ENCODE measurements around the gene CHMP4A.
"Not testable (repeated sequence)": the region's sequence is repeated elsewhere in the genome, so short reads cannot be mapped to it uniquely, and the experiment has no call there.

Gene CHMP4A

GRCh38 chr14:24237463-24237955 is 24.2 kb upstream of the CHMP4A start:
- Mint-ChIP-seq H3K4me1 (peaks cover 62 to 73% of the 10 kb centered on the region in 2 donors), H3K4me3 (no peak overlapping the region), H3K9me3 (no peaks in the 10 kb centered on the region), H3K36me3 (peaks cover 53 to 63% of the 10 kb centered on the region in 2 donors), H3K27ac (peak overlapping the region; percentile 70), H3K27me3 (no peaks in the 10 kb centered on the region)
- no peak for DNase-seq
- ATAC-seq (replicated peaks) = no peak

GRCh38 chr14:24236689-24237462 is 23.6 kb upstream of the CHMP4A start:
- Mint-ChIP-seq H3K4me3 (no peak overlapping the region), H3K9me3 (no peaks in the 10 kb centered on the region), H3K4me1 (peaks cover 60 to 73% of the 10 kb centered on the region in 2 donors), H3K27me3 (no peaks in the 10 kb centered on the region), H3K27ac (peak overlapping the region; percentile 70), H3K36me3 (peaks cover 47 to 61% of the 10 kb centered on the region in 2 donors)
- no peak for DNase-seq
- no peak for ATAC-seq (replicated peaks)

GRCh38 chr14:24235804-24236688 is 22.8 kb upstream of the CHMP4A start:
- DNase-seq = no peak

GRCh38 chr14:24234095-24235005 is 21.1 kb upstream of the CHMP4A start:
- ATAC-seq (replicated peaks) (no peak), DNase-seq (no peak)
- no peaks in the 10 kb centered on the region for H3K9me3 Mint-ChIP-seq
- H3K27me3 Mint-ChIP-seq = no peaks in the 10 kb centered on the region
- peaks cover 42 to 54% of the 10 kb centered on the region in 2 donors for H3K4me1 Mint-ChIP-seq
- H3K36me3 Mint-ChIP-seq = peaks cover 35 to 45% of the 10 kb centered on the region in 2 donors
- peak overlapping the region; percentile 21 to 28 for H3K4me3 Mint-ChIP-seq
- H3K27ac Mint-ChIP-seq = peak overlapping the region; percentile 33

More at GRCh38 chr14:24235804-24236688, 22.8 kb upstream of the CHMP4A start:
- Mint-ChIP-seq H3K4me3 (no peak overlapping the region), H3K27ac (peak overlapping the region; percentile 74), H3K27me3 (no peaks in the 10 kb centered on the region), H3K4me1 (peaks cover 58 to 71% of the 10 kb centered on the region in 2 donors), H3K36me3 (peaks cover 45 to 59% of the 10 kb centered on the region in 2 donors), H3K9me3 (no peaks in the 10 kb centered on the region)
- ATAC-seq (replicated peaks) = no peak

GRCh38 chr14:24233538-24233866 is 20.2 kb upstream of the CHMP4A start:
- DNase-seq (no peak), ATAC-seq (replicated peaks) (no peak)
- Mint-ChIP-seq H3K36me3 (peaks cover 29 to 40% of the 10 kb centered on the region in 2 donors), H3K27me3 (no peaks in the 10 kb centered on the region), H3K27ac (peak overlapping the region; percentile 93), H3K4me1 (peaks cover 34 to 51% of the 10 kb centered on the region in 2 donors), H3K4me3 (peak overlapping the region; percentile 91 to 93), H3K9me3 (no peaks in the 10 kb centered on the region)

- DNase-seq (peak; percentile 23), ATAC-seq (replicated peaks) (peak; percentile 67 to 69)
- Mint-ChIP-seq H3K9me3 (no peaks in the 10 kb centered on the region), H3K4me3 (peak within 1 kb of the TSS; percentile 91 to 93), H3K4me1 (peaks cover 28 to 46% of the 10 kb centered on the region in 2 donors), H3K27me3 (no peaks in the 10 kb centered on the region), H3K27ac (peak within 1 kb of the TSS; percentile 93), H3K36me3 (peaks cover 23 to 34% of the 10 kb centered on the region in 2 donors)
Measured at GRCh38 chr14:24232645-24233537, 19.6 kb upstream of the CHMP4A start, which contains the start of gene GMPR2. TSS of gene GMPR2 (plus strand) at chr14:24232929. CDS start at chr14:24233254, 325 bp downstream.

GRCh38 chr14:24232121-24232644 is 18.9 kb upstream of the CHMP4A start, which contains the start of gene NEDD8:
TSS of gene NEDD8 (minus strand) at chr14:24232367. CDS start at chr14:24232267, 100 bp downstream.
- Mint-ChIP-seq H3K4me3 (peak within 1 kb of the TSS; percentile 91 to 93), H3K27ac (peak within 1 kb of the TSS; percentile 93), H3K36me3 (peaks cover 20 to 32% of the 10 kb centered on the region in 2 donors), H3K4me1 (peaks cover 25 to 43% of the 10 kb centered on the region in 2 donors), H3K27me3 (no peaks in the 10 kb centered on the region), H3K9me3 (no peaks in the 10 kb centered on the region)
- peak; percentile 83 to 85 for ATAC-seq (replicated peaks)
- peak; percentile 87 for DNase-seq

GRCh38 chr14:24231263-24232120 is 18.2 kb upstream of the CHMP4A start:
- Mint-ChIP-seq H3K4me3 (peak overlapping the region; percentile 91 to 93), H3K36me3 (peaks cover 16 to 28% of the 10 kb centered on the region in 2 donors), H3K27me3 (no peaks in the 10 kb centered on the region), H3K4me1 (peaks cover 23 to 40% of the 10 kb centered on the region in 2 donors), H3K27ac (peak overlapping the region; percentile 93), H3K9me3 (no peaks in the 10 kb centered on the region)
- ATAC-seq (replicated peaks) (peak; percentile 30 to 36), DNase-seq (no peak)

- H3K36me3 Mint-ChIP-seq = peaks cover 11 to 18% of the 10 kb centered on the region in 2 donors
- no peak overlapping the region for H3K4me3 Mint-ChIP-seq
- H3K9me3 Mint-ChIP-seq = no peaks in the 10 kb centered on the region
- H3K4me1 Mint-ChIP-seq = peaks cover 11 to 31% of the 10 kb centered on the region in 2 donors
- no peak for DNase-seq
- H3K27me3 Mint-ChIP-seq = no peaks in the 10 kb centered on the region
- no peak for ATAC-seq (replicated peaks)
- no peak overlapping the region for H3K27ac Mint-ChIP-seq
Measured at GRCh38 chr14:24228902-24229301, 15.6 kb upstream of the CHMP4A start.

GRCh38 chr14:24226473-24226872 is 13.2 kb upstream of the CHMP4A start:
- H3K27ac Mint-ChIP-seq = no peak overlapping the region
- H3K27me3 Mint-ChIP-seq = no peaks in the 10 kb centered on the region
- ATAC-seq (replicated peaks) (no peak), DNase-seq (no peak)
- no peak overlapping the region for H3K4me3 Mint-ChIP-seq
- peaks cover 7 to 24% of the 10 kb centered on the region in 2 donors for H3K4me1 Mint-ChIP-seq
- H3K36me3 Mint-ChIP-seq = peaks cover 11 to 18% of the 10 kb centered on the region in 2 donors
- no peaks in the 10 kb centered on the region for H3K9me3 Mint-ChIP-seq

- Mint-ChIP-seq H3K27ac (no peak overlapping the region), H3K4me1 (peaks cover 7 to 24% of the 10 kb centered on the region in 2 donors), H3K36me3 (peaks cover 11 to 19% of the 10 kb centered on the region in 2 donors), H3K27me3 (no peaks in the 10 kb centered on the region), H3K9me3 (no peaks in the 10 kb centered on the region), H3K4me3 (no peak overlapping the region)
- DNase-seq (no peak), ATAC-seq (replicated peaks) (no peak)
Measured at GRCh38 chr14:24224618-24225071, 11.4 kb upstream of the CHMP4A start.

GRCh38 chr14:24222987-24223386 is 9.7 kb upstream of the CHMP4A start:
- not testable (repeated sequence) for DNase-seq; ATAC-seq (replicated peaks); H3K4me3 Mint-ChIP-seq; H3K27ac Mint-ChIP-seq; H3K27me3 Mint-ChIP-seq; H3K9me3 Mint-ChIP-seq
- Mint-ChIP-seq H3K36me3 (peaks cover 12 to 25% of the 10 kb centered on the region in 2 donors), H3K4me1 (peaks cover 12 to 18% of the 10 kb centered on the region in 2 donors)

Data from stimulated activated naive B cell treated with anti-CD40 and anti-IgM and Interleukin-4, amounts not matched to agents 10 μg/mL and 1 μg/mL and 100 μg/mL, for 72 hours (primary cell).